GM18907 (cell line): Measurements from ENCODE around the gene MSH3.

ENCODE experiments used
- ATAC-seq: cut with Tn5 transposase; IDR thresholded peaks from one replicate; pipeline ENCODE4 v1.9.1; 2021; ENCODE audit warnings: mild to moderate bottlenecking, moderate library complexity; ENCODE audit not compliant: unreplicated experiment

Gene MSH3

DNA sequence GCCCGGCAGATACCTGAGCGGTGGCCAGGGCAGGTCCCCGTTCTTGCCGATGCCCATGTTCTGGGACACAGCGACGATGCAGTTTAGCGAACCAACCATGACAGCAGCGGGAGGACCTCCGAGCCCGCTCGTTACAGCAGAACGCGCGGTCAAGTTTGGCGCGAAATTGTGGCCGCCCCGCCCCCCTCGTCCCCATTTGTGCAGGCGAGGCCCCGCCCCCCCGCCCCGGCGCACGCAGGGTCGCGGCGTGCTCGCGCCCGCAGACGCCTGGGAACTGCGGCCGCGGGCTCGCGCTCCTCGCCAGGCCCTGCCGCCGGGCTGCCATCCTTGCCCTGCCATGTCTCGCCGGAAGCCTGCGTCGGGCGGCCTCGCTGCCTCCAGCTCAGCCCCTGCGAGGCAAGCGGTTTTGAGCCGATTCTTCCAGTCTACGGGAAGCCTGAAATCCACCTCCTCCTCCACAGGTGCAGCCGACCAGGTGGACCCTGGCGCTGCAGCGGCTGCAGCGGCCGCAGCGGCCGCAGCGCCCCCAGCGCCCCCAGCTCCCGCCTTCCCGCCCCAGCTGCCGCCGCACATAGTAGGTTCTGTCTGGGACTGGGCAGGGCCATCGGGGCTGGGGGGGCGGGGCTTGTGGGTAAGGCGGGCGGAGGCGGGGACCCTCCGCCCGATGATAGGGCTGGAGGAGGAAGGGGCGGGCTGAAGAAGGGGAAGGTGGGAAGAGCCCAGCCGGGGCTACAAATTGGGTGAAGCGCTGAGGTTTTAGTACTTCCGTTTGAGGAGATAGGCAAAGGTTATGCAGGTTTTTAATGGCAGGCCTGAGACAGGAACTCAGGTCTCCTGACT is at the start of gene MSH3, which contains the start of gene DHFR:
Gene MSH3 (plus strand): TSS at position 262 of the 840 bp plus-strand sequence. CDS start 76 bp downstream, at position 338.
Gene DHFR (minus strand): TSS at position 593 of the 840 bp plus-strand sequence. CDS start 494 bp downstream, at position 99.
- ATAC-seq, result peak; percentile 69

DNA sequence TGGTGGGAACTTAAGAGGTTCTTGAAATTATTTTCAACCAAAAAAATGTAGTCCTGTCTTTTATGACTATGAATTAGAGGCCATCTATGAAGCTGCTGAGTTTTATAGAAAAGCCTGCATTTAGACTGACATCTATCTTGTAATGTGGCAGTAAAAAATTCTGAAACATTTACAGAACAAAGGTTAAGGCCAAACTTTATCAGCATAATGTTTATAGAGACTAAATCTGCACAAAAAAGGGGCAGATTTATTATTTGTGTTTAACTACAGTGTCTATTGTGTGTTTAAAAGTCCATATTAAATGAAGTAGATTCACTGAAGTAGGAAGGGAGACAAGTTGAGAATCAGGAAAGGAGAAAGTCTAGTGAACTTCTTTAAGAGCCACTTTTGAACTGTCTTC is 47.1 kb upstream of the MSH3 start:
- ATAC-seq, result no peak

DNA sequence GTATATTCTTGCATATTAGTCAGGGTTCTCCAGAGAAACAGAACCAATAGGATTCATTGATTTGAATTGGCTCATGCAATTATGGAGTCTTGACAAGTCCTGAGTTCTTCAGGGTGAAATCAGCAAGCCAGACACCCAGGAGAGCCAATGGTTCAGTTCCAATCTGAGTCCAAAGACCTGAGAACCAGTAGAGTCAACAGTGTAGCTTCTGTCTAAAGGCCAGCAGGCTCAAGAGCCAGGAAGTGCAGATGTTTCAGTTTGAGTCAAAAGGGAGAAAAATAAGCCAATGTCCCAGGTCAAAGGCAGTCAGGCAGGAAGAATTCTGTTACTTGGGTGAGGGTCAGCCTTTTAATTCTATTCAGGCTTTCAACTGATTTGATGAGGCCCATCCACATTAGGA is 46.6 kb upstream of the MSH3 start:
- ATAC-seq, result peak; percentile 83

DNA sequence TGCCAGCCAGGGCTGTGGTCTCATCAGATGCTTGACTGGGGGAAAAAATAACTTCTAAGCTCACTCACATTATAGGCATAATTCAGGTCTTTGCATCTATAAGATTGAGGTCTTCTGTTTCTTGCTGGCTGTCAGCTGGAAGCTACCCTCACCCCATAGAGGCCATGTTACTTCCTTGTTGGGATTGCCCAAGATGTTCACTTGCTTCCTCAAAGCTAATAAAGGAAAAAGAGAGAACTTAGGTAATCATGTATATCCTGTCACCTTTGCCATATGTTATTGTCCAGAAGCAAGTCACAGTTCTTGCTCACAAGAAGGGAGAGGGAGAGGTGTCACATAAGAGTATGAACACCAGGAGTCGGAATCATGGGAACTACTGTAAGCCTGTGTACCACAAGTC is 45.7 kb upstream of the MSH3 start:
- ATAC-seq, result no peak

DNA sequence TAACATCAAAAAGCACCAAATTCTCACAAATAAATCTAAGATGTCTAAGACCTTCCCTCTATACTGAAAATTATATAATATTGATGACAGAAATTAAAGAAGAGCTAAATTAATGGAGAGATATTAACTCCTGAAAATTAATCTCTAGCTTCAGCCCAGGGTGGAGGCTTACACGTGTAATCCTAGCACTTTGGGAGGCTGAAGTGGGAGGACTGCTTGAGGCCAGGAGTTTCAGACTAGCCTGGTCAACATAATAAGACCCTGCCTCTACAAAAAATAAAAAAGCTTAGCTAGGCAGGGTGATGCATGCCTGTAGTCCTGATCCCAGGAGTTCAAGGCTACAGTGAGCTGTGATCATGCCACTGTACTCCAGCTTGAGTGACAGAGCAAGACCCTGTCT is 44.8 kb upstream of the MSH3 start:
- ATAC-seq, result no peak

DNA sequence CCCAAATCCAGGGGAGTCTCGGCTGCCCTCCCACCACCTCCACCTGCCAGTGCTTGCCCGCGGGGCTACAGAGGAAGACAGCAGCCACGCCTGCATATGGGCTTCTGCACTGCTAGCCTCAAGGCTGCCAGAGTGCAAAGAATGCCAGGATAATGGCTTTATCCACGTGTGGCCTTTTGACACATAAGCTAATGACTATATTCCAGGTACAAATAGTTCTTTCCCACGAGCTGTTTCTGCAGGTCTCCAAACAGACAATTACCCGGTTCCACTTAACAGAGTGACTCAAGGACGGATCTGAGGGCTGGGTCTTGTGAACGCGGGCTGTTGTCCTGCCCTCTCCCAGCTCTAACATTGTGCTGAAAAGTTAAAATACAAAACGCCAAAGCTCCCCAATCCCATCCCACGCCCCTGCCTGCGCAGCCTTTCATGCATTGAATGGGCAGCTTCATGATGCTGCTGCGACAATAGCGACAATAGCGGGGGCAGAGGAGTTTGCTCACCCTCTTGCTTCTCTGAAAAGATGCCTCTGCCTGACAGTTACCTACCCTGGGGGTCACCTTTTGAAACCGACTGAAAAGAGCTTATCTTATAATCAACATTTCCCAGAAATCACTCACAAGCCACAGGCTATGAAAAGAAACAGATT is 39.1 kb upstream of the MSH3 start:
- no peak for ATAC-seq

DNA sequence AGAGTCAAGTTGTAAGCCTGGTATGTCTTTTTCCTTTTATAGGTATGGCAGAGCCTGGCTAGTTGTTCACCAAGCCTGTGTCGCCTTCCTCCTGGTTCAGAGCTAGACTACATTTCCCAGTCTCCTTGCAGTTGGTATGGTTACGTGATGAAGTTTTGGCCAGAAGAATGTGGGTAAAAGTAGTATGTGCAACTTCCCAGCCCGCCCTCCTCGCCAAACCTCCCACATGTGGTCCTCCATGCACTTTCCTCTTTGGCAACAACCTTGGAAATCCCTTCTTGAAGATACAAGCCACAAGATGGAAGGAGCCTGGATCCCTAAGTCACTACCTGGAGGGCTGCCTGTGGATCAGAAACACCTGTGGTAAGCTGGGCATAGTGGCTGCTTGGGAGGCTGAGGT is 36.0 kb upstream of the MSH3 start:
- no peak for ATAC-seq

DNA sequence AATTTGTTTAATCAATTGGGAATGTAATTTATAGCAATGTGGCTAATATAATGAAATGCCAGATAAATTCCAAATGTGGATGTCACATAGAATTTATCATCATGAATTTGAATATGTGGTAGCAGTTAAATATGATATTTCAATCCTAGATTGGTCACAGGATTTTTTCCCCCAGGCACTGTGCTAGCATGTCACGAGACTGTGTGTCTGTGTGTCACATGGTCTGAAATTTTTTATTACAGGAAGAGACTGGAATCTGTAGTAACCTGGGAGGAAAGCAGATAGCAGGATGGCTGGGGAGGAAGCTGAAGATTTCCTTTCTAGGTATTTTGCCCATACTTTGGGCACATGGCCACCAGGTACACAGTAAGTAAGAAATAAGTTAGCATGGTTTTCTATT is 35.4 kb upstream of the MSH3 start:
- no peak for ATAC-seq

DNA sequence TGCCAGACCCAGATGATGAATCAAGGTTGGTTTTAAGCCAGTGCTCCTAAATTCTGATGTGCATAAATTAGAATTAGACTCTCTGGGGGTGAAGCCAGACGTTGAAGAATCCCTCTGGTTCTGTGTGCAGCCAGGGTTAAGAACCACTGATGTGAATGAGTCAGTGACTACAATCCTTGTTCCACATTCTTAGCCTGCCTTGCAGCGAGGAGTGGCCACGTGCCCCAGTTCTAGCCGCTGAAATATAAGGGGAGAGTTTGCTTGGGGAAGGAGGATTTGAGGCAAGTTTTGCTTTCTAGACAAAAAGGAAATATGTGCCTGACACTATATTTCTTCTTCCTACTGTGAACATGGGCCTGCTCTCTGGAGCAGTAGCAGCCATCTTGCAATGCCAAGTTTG is 34.2 kb upstream of the MSH3 start:
- ATAC-seq, result no peak

DNA sequence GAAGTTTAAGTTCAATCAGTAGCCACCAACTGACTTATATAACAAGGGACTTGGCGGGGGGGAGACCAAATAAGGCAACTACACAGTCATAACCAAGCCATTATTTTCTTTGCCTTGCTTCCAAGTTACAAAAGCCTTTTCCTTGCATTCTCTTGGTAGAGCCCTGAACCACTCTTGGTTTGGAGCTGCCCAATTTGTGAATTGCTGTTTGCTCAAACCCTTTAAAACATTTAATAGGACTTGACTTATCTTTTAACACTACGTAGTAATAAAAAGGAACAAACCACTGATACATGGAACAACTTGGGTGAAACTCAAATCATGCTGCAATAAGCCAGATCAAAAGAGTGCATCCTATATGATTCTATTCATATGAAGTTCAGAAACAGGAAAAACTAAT is 31.7 kb upstream of the MSH3 start:
- ATAC-seq, result no peak

DNA sequence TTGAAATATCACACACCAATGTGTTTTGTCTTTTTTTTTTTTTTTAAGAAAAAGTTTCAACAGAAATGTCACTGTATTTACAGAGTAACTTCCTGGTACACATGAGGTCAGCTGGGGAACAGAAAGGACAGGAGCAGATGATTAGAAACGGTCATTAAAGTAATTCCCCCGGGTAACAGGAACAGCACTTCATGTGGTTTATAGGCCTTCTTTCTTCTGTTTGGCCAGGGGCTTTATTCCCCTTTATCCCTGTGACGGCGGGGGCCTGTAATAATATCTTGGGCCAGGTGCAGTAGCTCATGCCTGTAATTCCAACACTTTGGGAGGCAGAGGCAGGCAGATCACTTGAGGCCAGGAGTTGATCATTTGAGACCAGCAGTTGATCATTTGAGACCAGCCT is 30.5 kb upstream of the MSH3 start:
- ATAC-seq, result no peak

DNA sequence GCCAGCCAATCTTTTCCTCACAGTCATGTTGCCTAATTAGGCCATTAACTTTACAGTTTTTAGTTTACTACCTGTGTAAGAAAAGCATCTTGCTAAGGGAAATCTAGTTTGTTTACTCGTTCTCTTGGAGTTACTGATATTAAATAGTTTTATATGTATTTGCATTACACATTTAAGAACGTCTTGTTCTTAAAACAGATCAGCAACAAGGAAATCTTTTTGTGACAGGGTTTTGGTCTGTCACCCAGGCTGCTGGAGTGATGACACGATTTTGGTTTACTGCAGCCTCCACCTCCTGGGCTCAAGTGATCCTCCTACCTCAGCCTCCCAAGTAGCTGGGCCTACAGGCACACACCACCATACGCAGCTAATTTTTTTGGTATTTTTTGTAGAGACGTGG is 29.2 kb upstream of the MSH3 start:
- ATAC-seq, result no peak

DNA sequence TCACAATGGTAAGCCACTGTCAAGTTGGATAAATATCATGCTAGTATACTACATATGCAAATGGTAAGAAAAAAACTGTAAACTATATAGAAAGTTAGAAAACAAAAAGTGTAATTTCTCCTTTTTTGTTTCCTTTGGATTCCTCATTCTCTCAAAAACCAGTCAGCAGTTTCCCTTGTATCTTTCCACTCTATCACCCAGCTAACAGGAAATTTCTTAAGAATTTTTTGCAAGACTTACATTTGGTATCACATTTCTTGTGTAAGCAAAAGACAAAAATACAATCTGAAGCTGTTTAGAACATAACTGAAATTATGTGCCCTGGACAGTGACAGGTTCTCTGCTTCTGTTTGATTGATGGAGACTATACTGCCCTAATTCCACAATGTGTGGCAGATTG is 25.2 kb upstream of the MSH3 start:
- ATAC-seq, result no peak

DNA sequence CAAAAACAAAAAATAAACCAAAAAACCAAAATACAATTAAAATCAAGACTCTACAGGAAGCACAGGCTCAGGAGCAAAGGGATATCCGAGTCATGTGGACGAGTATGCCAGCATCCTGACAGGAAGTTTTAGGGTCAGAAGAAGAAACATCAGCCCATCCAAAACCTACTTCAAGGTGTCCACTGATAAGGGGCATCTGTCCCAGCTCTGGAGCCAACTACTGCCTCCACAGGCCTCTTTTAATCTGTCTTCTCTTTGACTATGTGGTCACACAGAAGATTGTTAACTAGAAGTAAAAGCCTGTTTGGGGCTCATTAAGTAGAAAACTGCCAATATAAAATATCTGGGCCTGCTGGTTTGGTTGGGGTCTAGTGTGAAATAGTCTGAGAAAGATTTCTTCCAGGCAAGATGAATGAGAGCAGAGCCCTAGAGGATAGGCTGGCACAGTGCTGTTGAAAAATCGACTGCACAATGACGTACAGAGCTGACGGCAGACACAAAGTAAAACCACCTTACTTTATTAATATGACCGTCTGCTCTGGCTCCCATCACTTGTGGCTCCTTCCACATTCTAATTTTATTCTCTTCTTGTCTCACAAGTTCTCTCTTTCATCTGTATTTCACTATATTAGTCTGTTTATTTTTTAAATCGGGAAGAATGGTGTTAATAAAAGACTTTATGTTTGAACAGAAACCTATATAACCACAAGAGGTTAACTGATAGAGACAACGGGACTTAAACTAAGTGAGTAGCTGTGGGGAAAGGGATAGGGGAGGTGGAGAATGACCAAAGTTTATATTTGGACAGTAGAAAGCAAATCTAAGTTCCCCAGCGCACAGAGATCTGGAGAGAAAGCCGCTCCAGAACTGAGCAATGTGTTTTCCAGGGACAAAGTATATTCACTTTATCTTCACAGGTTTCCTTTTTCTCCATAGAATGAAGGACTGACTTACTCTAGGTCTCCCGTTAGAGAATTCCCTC is 22.9 kb upstream of the MSH3 start:
- ATAC-seq, result no peak

DNA sequence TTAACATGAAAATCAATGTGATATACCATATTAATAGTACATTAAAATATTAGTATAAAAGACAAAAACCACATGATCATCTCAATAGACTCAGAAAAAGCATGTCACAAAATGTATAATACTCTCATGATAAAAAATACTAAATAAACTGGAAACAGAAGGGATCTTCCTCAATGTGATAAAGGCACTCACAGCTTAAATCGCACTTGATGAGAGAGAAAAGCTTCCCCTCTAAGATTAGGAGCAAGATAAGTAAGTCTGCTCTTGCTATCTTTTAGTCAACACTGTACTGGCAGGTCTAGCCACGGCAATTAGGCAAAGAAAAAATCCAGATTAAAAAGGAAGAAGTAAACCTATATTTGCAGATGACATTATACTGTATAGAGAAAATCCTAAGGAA is 21.8 kb upstream of the MSH3 start:
- ATAC-seq, result no peak

DNA sequence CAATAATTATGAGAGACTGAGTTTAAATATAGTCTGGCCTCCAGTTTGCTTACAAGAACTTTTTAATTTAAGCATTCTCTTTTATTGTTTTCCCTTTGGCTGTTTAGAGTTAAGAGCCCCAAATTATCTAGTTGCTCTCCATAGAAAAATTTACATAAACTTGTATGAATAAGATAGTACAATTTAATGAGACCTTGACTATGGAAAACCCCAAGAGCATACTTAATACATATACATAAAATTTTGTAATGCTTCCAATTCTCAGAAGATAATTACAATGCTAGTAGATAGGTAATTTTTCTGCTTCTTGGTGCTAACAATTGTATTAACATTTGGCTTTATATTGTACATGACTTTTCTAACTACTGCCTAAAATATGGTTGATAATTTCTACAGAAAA is 20.3 kb upstream of the MSH3 start:
- ATAC-seq, result no peak

DNA sequence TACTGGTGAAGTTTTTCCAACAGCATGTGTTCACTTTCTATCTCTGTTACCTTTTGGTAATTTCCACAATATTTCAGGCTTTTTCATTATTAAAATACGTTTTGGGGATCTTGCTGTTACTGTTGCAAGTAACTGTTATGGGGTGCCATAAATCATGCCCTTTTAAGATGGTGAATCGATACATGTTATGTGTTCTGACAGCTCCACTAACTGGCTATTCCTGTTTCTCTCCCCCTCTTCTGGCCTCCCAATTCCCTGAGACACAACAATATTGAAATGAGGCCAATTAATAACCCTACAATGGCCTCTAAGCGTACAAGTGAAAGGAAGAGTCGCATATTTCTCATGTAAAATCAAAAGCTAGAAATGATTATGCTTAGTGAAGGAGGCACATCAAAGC is 13.1 kb upstream of the MSH3 start:
- ATAC-seq, result no peak

DNA sequence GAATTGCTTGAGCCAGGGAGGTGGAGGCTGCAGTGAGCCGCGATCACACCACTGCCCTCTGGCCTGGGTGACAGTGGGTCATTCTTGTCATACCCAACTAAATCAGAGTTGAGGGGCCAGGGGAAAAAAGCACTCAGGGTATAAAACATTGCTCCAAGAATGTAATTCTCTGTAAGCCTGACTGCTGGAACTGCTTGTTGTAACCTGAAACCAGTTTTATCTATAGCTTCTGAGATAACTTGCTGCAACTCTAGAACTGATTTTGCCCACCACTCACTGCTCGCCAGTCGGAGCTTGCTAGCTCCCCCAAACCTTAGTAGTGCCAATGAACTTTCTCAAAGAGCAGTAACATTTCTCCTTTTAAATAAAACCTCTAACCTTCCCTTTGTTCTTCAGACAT is 9.6 kb upstream of the MSH3 start:
- ATAC-seq, result no peak

DNA sequence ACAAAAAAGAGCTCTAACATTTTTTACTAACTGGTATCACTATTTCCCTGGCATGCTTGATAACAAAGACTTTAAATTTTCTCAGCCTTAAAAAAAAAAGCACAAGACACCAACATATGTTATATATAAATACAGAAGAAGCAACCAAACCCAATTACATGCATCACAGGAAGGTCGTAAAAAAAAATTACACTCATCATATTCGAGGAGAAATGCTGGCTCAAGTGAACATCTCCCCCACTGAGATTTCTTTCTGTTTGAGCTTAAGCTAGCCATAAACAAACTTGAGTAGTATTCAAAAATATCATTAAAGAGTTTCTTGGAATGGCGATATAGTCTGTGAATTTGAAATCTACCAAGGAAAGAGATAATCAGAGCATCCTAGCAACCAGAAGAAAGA is 7.5 kb upstream of the MSH3 start:
- no peak for ATAC-seq

DNA sequence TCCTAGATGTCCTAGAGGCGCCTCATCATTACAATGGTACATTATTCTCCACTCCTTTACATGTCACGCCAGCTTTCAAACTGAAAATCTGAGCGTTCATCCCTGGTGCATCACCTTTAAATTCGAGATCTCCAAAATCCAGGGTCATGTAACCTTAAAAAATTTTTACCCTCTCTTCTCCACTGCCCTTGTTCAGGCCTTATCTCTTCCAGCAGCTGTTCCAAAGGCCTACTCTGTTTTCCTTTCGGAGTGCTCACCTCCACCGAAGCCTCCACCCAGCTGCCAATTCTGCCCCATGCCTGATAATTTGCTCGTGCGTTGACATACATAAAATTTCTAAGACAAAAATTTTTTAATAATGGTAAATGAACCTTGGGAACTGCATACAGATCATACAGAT is 950 bp upstream of the MSH3 start:
- no peak for ATAC-seq

DNA sequence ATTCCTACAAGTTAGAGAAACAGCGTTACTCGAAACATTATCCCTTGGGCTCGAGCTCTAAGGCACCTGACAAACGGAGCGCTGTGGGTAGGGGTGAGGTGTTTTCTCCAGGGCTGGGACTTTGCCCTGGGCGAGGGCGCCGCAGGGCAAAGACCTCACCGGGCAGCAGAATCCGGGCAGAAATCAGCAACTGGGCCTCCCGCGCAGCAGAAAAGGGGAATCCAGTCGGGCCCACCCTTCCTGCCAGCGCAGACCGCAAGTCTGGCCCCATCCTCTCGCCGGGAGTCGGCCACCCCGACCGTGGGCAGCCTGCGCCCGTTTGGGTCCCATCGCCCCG is 430 bp upstream of the MSH3 start:
- peak; percentile 16 for ATAC-seq
